H9 (cell line): ENCODE results near the gene SPN. TPM values are rescaled to one million over a fixed set of nuclear protein-coding genes. Genes with fewer than 3 reads are reported as not detected.
"Not testable (repeated sequence)": the region's sequence is repeated elsewhere in the genome, so short reads cannot be mapped to it uniquely, and the experiment has no call there.

Source experiments
- DNase-seq: peaks from one replicate; pipeline ENCODE4 v3.0.0-alpha.2; 2017
- H2AFZ ChIP-seq: one replicate; pipeline ENCODE4 v1.6.1; 2013; ENCODE audit warnings: mild to moderate bottlenecking, low read length, control low read depth, moderate library complexity
- H2AK5ac ChIP-seq: 2 replicates; pipeline ENCODE4 v1.6.1; 2013; ENCODE audit warnings: low read length, control low read depth, mixed read lengths; ENCODE audit not compliant: insufficient read length
- H2BK120ac ChIP-seq: one replicate; pipeline ENCODE4 v1.6.1; 2013; ENCODE audit warnings: low read depth, mild to moderate bottlenecking, low read length, control low read depth, inconsistent platforms; ENCODE audit not compliant: poor library complexity, severe bottlenecking
- H2BK12ac ChIP-seq: 2 replicates; pipeline ENCODE4 v1.6.1; 2013; ENCODE audit warnings: low read length, control low read depth, mixed read lengths, low read depth; ENCODE audit not compliant: insufficient read length
- H2BK15ac ChIP-seq: 2 replicates; pipeline ENCODE4 v1.6.1; 2013; ENCODE audit warnings: low read depth, low read length, control low read depth
- H2BK20ac ChIP-seq: one replicate; pipeline ENCODE4 v1.6.1; 2013; ENCODE audit warnings: low read depth, mild to moderate bottlenecking, low read length, control low read depth, inconsistent platforms; ENCODE audit not compliant: poor library complexity, severe bottlenecking
- H2BK5ac ChIP-seq: 2 replicates; pipeline ENCODE4 v1.6.1; 2013; ENCODE audit warnings: low read length, control low read depth, mixed read lengths; ENCODE audit not compliant: insufficient read length
- H3K14ac ChIP-seq: 2 replicates; pipeline ENCODE4 v1.6.1; 2013; ENCODE audit warnings: low read length, control low read depth; ENCODE audit not compliant: insufficient read depth
- H3K18ac ChIP-seq: 2 replicates; pipeline ENCODE4 v1.6.1; 2013; ENCODE audit warnings: low read depth, mild to moderate bottlenecking, mixed read lengths, low read length, control low read depth; ENCODE audit not compliant: insufficient read length
- H3K23ac ChIP-seq: 2 replicates; pipeline ENCODE4 v1.6.1; 2013; ENCODE audit warnings: low read length, control low read depth, mixed read lengths, low read depth; ENCODE audit not compliant: insufficient read length
- H3K23me2 ChIP-seq: 2 replicates; pipeline ENCODE4 v1.6.1; 2013; ENCODE audit warnings: low read depth, mild to moderate bottlenecking, mixed read lengths, low read length, control low read depth; ENCODE audit not compliant: insufficient read length, poor library complexity, severe bottlenecking
- H3K27ac ChIP-seq: 2 replicates; pipeline ENCODE4 v1.5.1; 2013; ENCODE audit warnings: low read length, control low read depth, mixed read lengths, low read depth; ENCODE audit not compliant: insufficient read length
- H3K27me3 ChIP-seq: 2 replicates; pipeline ENCODE4 v1.6.1; 2013; ENCODE audit warnings: low read length, control low read depth, inconsistent platforms; ENCODE audit not compliant: insufficient read depth
- H3K4ac ChIP-seq: 2 replicates; pipeline ENCODE4 v1.6.1; 2013; ENCODE audit warnings: low read depth, mild to moderate bottlenecking, control low read depth, inconsistent platforms, low read length, moderate library complexity
- H3K4me1 ChIP-seq: 2 replicates; pipeline ENCODE4 v1.6.1; 2013; ENCODE audit warnings: low read length, control low read depth, inconsistent platforms; ENCODE audit not compliant: insufficient read depth
- H3K4me2 ChIP-seq: 2 replicates; pipeline ENCODE4 v1.6.1; 2013; ENCODE audit warnings: low read length, control low read depth, mixed read lengths; ENCODE audit not compliant: insufficient read length, insufficient read depth
- H3K56ac ChIP-seq: 2 replicates; pipeline ENCODE4 v1.6.1; 2013; ENCODE audit warnings: low read depth, mild to moderate bottlenecking, mixed read lengths, low read length, control low read depth; ENCODE audit not compliant: insufficient read length
- H3K79me1 ChIP-seq: 2 replicates; pipeline ENCODE4 v1.6.1; 2013; ENCODE audit warnings: low read depth, mild to moderate bottlenecking, moderate library complexity, low read length, control low read depth, inconsistent platforms; ENCODE audit not compliant: insufficient read depth, poor library complexity, severe bottlenecking
- H3K79me2 ChIP-seq: 2 replicates; pipeline ENCODE4 v1.6.1; 2013; ENCODE audit warnings: low read length, control low read depth, inconsistent platforms; ENCODE audit not compliant: insufficient read depth
- H3K9ac ChIP-seq: 2 replicates; pipeline ENCODE4 v1.6.1; 2013; ENCODE audit warnings: low read length, control low read depth, mixed read lengths; ENCODE audit not compliant: insufficient read length; ENCODE audit errors: extremely low read depth
- H3K9me3 ChIP-seq: one replicate; pipeline ENCODE4 v1.6.1; 2013; ENCODE audit warnings: low read depth, low read length, inconsistent platforms; ENCODE audit not compliant: control insufficient read depth
- H3T11ph ChIP-seq: one replicate; pipeline ENCODE4 v1.6.1; 2013; ENCODE audit warnings: mild to moderate bottlenecking, low read length, control low read depth, inconsistent platforms
- H4K20me1 ChIP-seq: one replicate; pipeline ENCODE4 v1.6.1; 2013; ENCODE audit not compliant: control insufficient read depth, insufficient read length, insufficient read depth
- H4K5ac ChIP-seq: 2 replicates; pipeline ENCODE4 v1.6.1; 2013; ENCODE audit warnings: low read depth, mild to moderate bottlenecking, mixed read lengths, low read length, control low read depth; ENCODE audit not compliant: insufficient read length
- H4K8ac ChIP-seq: replicated peaks from 2 replicates; pipeline ENCODE4 v1.6.1; 2013; ENCODE audit warnings: low read length, control low read depth, mixed read lengths, low read depth; ENCODE audit not compliant: insufficient read length
- H4K91ac ChIP-seq: 2 replicates; pipeline ENCODE4 v1.6.1; 2013; ENCODE audit warnings: low read depth, mild to moderate bottlenecking, moderate library complexity, mixed read lengths, low read length, control low read depth; ENCODE audit not compliant: insufficient read length
- H3K27ac Mint-ChIP-seq, 3 experiments: 2 replicates in 2 of 3; 3 replicates in 1 of 3; pipeline ENCODE4 v1.8.0; 2020 to 2021; ENCODE audit warnings: mixed read lengths in 3 of 3, mild to moderate bottlenecking in 1 of 3, moderate library complexity in 1 of 3
- H3K27me3 Mint-ChIP-seq: 2 replicates; pipeline ENCODE4 v1.8.0; 2021; ENCODE audit warnings: low read depth, mild to moderate bottlenecking, moderate library complexity, mixed read lengths
- H3K36me3 Mint-ChIP-seq, 3 experiments: 2 replicates in 2 of 3; 3 replicates in 1 of 3; pipeline ENCODE4 v1.8.0; 2020 to 2021; ENCODE audit warnings: low read depth in 3 of 3, mixed read lengths in 3 of 3; ENCODE audit not compliant: insufficient read depth in 1 of 3
- H3K4me1 Mint-ChIP-seq, 2 experiments: 2 replicates each; pipeline ENCODE4 v1.8.0; 2020; ENCODE audit warnings: mixed read lengths in 2 of 2
- H3K4me3 Mint-ChIP-seq, 2 experiments: 2 replicates in 1 of 2; 3 replicates in 1 of 2; pipeline ENCODE4 v1.8.0; 2020 to 2021; ENCODE audit warnings: mild to moderate bottlenecking in 2 of 2, mixed read lengths in 2 of 2, moderate library complexity in 1 of 2
- H3K9me3 Mint-ChIP-seq, 2 experiments: 2 replicates in 1 of 2; 3 replicates in 1 of 2; pipeline ENCODE4 v1.8.0; 2020; ENCODE audit warnings: mild to moderate bottlenecking in 2 of 2, mixed read lengths in 2 of 2, moderate library complexity in 1 of 2
- WGBS: extraction: QIAGEN DNeasy Blood & Tissue Kit; methylation state at CpG from one replicate; pipeline ENCODE4 v1.1.7; 2013; ENCODE audit warnings: missing lambda C conversion rate, low lambda C conversion rate, mixed read lengths; ENCODE audit not compliant: insufficient read length; ENCODE audit errors: extremely low coverage; 5-methylcytosine and 5-hydroxymethylcytosine counted together
- total RNA-seq: library from RNA; stranded (reverse); gene quantifications from 2 replicates; pipeline ENCODE4 v1.2.1, GENCODE V29; 2021

The SPN gene
- total RNA-seq, 1 experiment from 2014 or later = 0.77 TPM

- H3K79me2 ChIP-seq, H2BK12ac ChIP-seq, H3K79me1 ChIP-seq, H2AFZ ChIP-seq, H2BK5ac ChIP-seq, H3K9me3 Mint-ChIP-seq, DNase-seq, H2BK15ac ChIP-seq, H4K20me1 ChIP-seq, H3K9ac ChIP-seq, H3K27me3 Mint-ChIP-seq, H3K4me2 ChIP-seq, H3K27ac ChIP-seq, H3K4me3 Mint-ChIP-seq, H3T11ph ChIP-seq, H4K5ac ChIP-seq, H3K23ac ChIP-seq, H3K18ac ChIP-seq, H3K14ac ChIP-seq, H3K4me1 ChIP-seq, H3K27me3 ChIP-seq, H4K8ac ChIP-seq, H3K36me3 Mint-ChIP-seq, H2AK5ac ChIP-seq, H4K91ac ChIP-seq, H2BK20ac ChIP-seq, H2BK120ac ChIP-seq, H3K4me1 Mint-ChIP-seq, H3K9me3 ChIP-seq, H3K23me2 ChIP-seq, H3K4ac ChIP-seq, H3K56ac ChIP-seq, H3K27ac Mint-ChIP-seq: not testable (repeated sequence)
- no CpG with 5 or more reads among the region's 5 CpGs for WGBS
Measured at GRCh38 chr16:29623253-29623652, 39.8 kb upstream of the SPN start.

GRCh38 chr16:29625114-29625513, 37.9 kb upstream of the SPN start:
- not testable (repeated sequence) for H3T11ph ChIP-seq, H4K91ac ChIP-seq, H3K4me3 Mint-ChIP-seq, H3K79me2 ChIP-seq, H3K9ac ChIP-seq, H2BK20ac ChIP-seq, H3K27me3 Mint-ChIP-seq, H3K4ac ChIP-seq, H3K79me1 ChIP-seq, H3K9me3 Mint-ChIP-seq, DNase-seq, H3K36me3 Mint-ChIP-seq, H3K56ac ChIP-seq, H4K20me1 ChIP-seq, H3K27ac Mint-ChIP-seq, H2AK5ac ChIP-seq, H3K9me3 ChIP-seq, H3K18ac ChIP-seq, H2AFZ ChIP-seq, H3K23me2 ChIP-seq, H2BK15ac ChIP-seq, H3K14ac ChIP-seq, H2BK12ac ChIP-seq, H3K23ac ChIP-seq, H3K27me3 ChIP-seq, H2BK5ac ChIP-seq, H3K4me1 ChIP-seq, H4K8ac ChIP-seq, H2BK120ac ChIP-seq, H3K4me2 ChIP-seq, H4K5ac ChIP-seq, H3K4me1 Mint-ChIP-seq, H3K27ac ChIP-seq
- WGBS = no CpG with 5 or more reads among the region's 4 CpGs
